K562 (cell line): ENCODE measurements around the gene PCDH9.

Experiments used
- CCAR2 ChIP-seq: fragments of 200-400 bp; formaldehyde crosslinking; IDR thresholded peaks from 2 replicates; pipeline ENCODE4 v1.6.1; 2017; ENCODE audit warnings: mild to moderate bottlenecking, low read depth, low read length
- ESRRA ChIP-seq: fragments of 450-650 bp; IDR thresholded peaks from 2 replicates; pipeline ENCODE4 v1.6.1; 2014; ENCODE audit warnings: low read depth, mild to moderate bottlenecking, moderate library complexity, borderline replicate concordance
- FOXM1 ChIP-seq, 2 experiments: fragments of 450-650 bp in 1 of 2; sonication (generic) in 1 of 2; formaldehyde crosslinking in 1 of 2; IDR thresholded peaks; 2 replicates each; pipeline versions ENCODE4 v1.6.1 to v1.9.0; 2017 to 2022; ENCODE audit warnings: low read depth in 2 of 2, mild to moderate bottlenecking in 2 of 2, missing genetic modification reagents in 1 of 2, moderate library complexity in 1 of 2
- FOXP1 ChIP-seq: sonication (generic); formaldehyde crosslinking; IDR thresholded peaks from 2 replicates; pipeline ENCODE4 v1.8.0; 2022; ENCODE audit warnings: mild to moderate bottlenecking, missing genetic modification reagents
- MXD1 ChIP-seq: fragments of 250-450 bp; sonication (Bioruptor Pico); IDR thresholded peaks from 2 replicates; pipeline ENCODE4 v1.8.0; 2021; ENCODE audit warnings: borderline replicate concordance, mild to moderate bottlenecking, moderate library complexity; ENCODE audit not compliant: poor library complexity, severe bottlenecking
- POLR2AphosphoS2 ChIP-seq: IDR thresholded peaks from 2 replicates; pipeline ENCODE4 v1.6.1; 2012; ENCODE audit warnings: low read length, improper control_type of control experiment
- SNRNP70 ChIP-seq: fragments of 200-400 bp; formaldehyde crosslinking; optimal IDR thresholded peaks from 2 replicates; pipeline ENCODE3; 2017; ENCODE audit warnings: low read depth, low read length
- TCF7L2 ChIP-seq: fragments of 150-350 bp; IDR thresholded peaks from 2 replicates; pipeline ENCODE4 v1.6.1; 2016; ENCODE audit warnings: low read depth, mild to moderate bottlenecking, low read length, moderate library complexity
- YY1 ChIP-seq, 3 experiments: IDR thresholded peaks; 2 replicates each; pipeline ENCODE4 v1.6.1; 2011; ENCODE audit warnings: low read length in 2 of 3, mild to moderate bottlenecking in 2 of 3, moderate library complexity in 2 of 3, borderline replicate concordance in 1 of 3, control low read depth in 1 of 3, low read depth in 1 of 3; ENCODE audit not compliant: insufficient read depth in 3 of 3, insufficient replicate concordance in 2 of 3, control insufficient read depth in 1 of 3, insufficient read length in 1 of 3; ENCODE audit errors: extremely low read depth in 1 of 3
- TF ChIP-seq, protein P1 (sequence below): fragments of 250-450 bp; sonication (Bioruptor Pico); IDR thresholded peaks from 2 replicates; pipeline ENCODE4 v1.5.0; 2021
- TF ChIP-seq, protein P2 (sequence below), 3 experiments: IDR thresholded peaks in 2 of 3; conservative IDR thresholded peaks in 1 of 3; 2 replicates each; pipeline ENCODE4 v1.5.1; 2011 to 2012; ENCODE audit warnings: low read length in 3 of 3, mild to moderate bottlenecking in 3 of 3, control low read depth in 2 of 3, improper control_type of control experiment in 1 of 3, inconsistent platforms in 1 of 3, low read depth in 1 of 3, mixed read lengths in 1 of 3, moderate library complexity in 1 of 3; ENCODE audit not compliant: insufficient read depth in 2 of 3

DNA sequence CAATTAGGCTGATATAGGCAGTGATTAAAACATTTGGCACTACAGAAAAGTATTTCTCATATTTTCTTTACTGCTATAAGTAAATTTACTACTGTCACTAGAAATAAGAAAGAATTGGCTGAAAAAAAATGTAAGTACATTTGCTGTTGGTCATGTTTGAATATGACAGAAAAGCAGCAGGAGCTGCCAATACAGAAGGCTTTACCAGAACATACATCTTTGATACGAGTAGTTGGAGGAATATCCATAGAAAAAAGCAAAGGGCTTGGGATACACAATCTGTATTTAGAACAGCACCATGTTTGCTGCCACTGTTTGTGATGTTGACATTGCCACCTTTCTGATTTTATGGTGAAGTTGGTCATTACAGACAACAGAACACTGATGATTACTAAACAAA, 21.6 kb downstream of the PCDH9 start:
- TF ChIP-seq FOXM1 (IDR thresholded peaks at IDR 0.05; ENCODE audit: low read depth) (no peak), FOXM1 (CRISPR knock-in tag; IDR thresholded peaks at IDR 0.05; ENCODE audit: low read depth) (no peak), TCF7L2 (no peak), YY1 (IDR thresholded peaks at IDR 0.05; ENCODE audit: borderline replicate concordance in 1 of 3, control insufficient read depth in 1 of 3, extremely low read depth in 1 of 3, insufficient read depth in 3 of 3, insufficient read length in 1 of 3, insufficient replicate concordance in 2 of 3, low read depth in 1 of 3, low read length in 2 of 3) (no peak), POLR2AphosphoS2 (no peak), MXD1 (CRISPR knock-in tag) (no peak), CCAR2 (no peak), ESRRA (no peak), SNRNP70 (no peak), FOXP1 (CRISPR knock-in tag) (no peak)
- TF ChIP-seq, protein P1, sequence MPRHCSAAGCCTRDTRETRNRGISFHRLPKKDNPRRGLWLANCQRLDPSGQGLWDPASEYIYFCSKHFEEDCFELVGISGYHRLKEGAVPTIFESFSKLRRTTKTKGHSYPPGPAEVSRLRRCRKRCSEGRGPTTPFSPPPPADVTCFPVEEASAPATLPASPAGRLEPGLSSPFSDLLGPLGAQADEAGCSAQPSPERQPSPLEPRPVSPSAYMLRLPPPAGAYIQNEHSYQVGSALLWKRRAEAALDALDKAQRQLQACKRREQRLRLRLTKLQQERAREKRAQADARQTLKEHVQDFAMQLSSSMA (CRISPR knock-in tag): no peak
- TF ChIP-seq, protein P2, sequence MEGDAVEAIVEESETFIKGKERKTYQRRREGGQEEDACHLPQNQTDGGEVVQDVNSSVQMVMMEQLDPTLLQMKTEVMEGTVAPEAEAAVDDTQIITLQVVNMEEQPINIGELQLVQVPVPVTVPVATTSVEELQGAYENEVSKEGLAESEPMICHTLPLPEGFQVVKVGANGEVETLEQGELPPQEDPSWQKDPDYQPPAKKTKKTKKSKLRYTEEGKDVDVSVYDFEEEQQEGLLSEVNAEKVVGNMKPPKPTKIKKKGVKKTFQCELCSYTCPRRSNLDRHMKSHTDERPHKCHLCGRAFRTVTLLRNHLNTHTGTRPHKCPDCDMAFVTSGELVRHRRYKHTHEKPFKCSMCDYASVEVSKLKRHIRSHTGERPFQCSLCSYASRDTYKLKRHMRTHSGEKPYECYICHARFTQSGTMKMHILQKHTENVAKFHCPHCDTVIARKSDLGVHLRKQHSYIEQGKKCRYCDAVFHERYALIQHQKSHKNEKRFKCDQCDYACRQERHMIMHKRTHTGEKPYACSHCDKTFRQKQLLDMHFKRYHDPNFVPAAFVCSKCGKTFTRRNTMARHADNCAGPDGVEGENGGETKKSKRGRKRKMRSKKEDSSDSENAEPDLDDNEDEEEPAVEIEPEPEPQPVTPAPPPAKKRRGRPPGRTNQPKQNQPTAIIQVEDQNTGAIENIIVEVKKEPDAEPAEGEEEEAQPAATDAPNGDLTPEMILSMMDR (IDR thresholded peaks at IDR 0.05 in 2 of 3, conservative IDR thresholded peaks at IDR 0.05 in 1 of 3; ENCODE audit: insufficient read depth in 2 of 3, low read depth in 1 of 3, low read length in 3 of 3): no peak
